Activated T-helper 17 cell treated with anti-CD3 and anti-CD28 coated beads, Interleukin-2, amount 50 U/mL, for 72 hours (primary cell): Measurements from ENCODE around the gene AKAP12. TPM values are rescaled to one million over a fixed set of nuclear protein-coding genes. Genes with fewer than 3 reads are reported as not detected.
"Not testable (repeated sequence)": the region's sequence is repeated elsewhere in the genome, so short reads cannot be mapped to it uniquely, and the experiment has no call there.

Experiments
- ATAC-seq: fragments of 150-1000 bp; cut with Tn5 transposase; replicated peaks from 2 replicates; pipeline ENCODE4 v1.10.0; 2021; ENCODE audit warnings: mild to moderate bottlenecking, moderate library complexity
- H3K27ac Mint-ChIP-seq: one replicate; pipeline ENCODE4 v1.8.0; 2022; ENCODE audit warnings: mixed read lengths
- H3K27me3 Mint-ChIP-seq: one replicate; pipeline ENCODE4 v1.8.0; 2022; ENCODE audit warnings: mixed read lengths
- H3K36me3 Mint-ChIP-seq: one replicate; pipeline ENCODE4 v1.8.0; 2022; ENCODE audit warnings: low read depth, mild to moderate bottlenecking, mixed read lengths
- H3K4me1 Mint-ChIP-seq: one replicate; pipeline ENCODE4 v1.8.0; 2022; ENCODE audit warnings: mixed read lengths
- H3K4me3 Mint-ChIP-seq: one replicate; pipeline ENCODE4 v1.8.0; 2022; ENCODE audit warnings: mild to moderate bottlenecking, mixed read lengths
- H3K9me3 Mint-ChIP-seq: one replicate; pipeline ENCODE4 v1.8.0; 2022; ENCODE audit warnings: mixed read lengths
- total RNA-seq, 2 donors: library from RNA; stranded (reverse); gene quantifications; one replicate each; pipeline ENCODE4 v1.2.3, GENCODE V29; 2022

Gene AKAP12
- total RNA-seq, 2 donors from 2014 or later: 0.35 to 0.79 TPM

GRCh38 chr6:151375833-151376232 is 136.1 kb downstream of the AKAP12 start:
- ATAC-seq: no peak
- Mint-ChIP-seq H3K27ac (peak overlapping the region; percentile 72), H3K4me3 (peak overlapping the region; percentile 60), H3K9me3 (no peaks in the 10 kb centered on the region), H3K4me1 (peaks cover 66% of the 10 kb centered on the region), H3K27me3 (no peaks in the 10 kb centered on the region), H3K36me3 (peaks cover 40% of the 10 kb centered on the region)

GRCh38 chr6:151376440-151376839 is 136.7 kb downstream of the AKAP12 start:
- H3K9me3 Mint-ChIP-seq: no peaks in the 10 kb centered on the region
- H3K36me3 Mint-ChIP-seq: peaks cover 34% of the 10 kb centered on the region
- H3K4me3 Mint-ChIP-seq: peak overlapping the region; percentile 60
- no peaks in the 10 kb centered on the region for H3K27me3 Mint-ChIP-seq
- H3K27ac Mint-ChIP-seq: peak overlapping the region; percentile 72
- ATAC-seq: peak; percentile 17
- peaks cover 69% of the 10 kb centered on the region for H3K4me1 Mint-ChIP-seq

GRCh38 chr6:151377095-151377494 is 137.3 kb downstream of the AKAP12 start:
- peaks cover 66% of the 10 kb centered on the region for H3K4me1 Mint-ChIP-seq
- H3K4me3 Mint-ChIP-seq: peak overlapping the region; percentile 60
- H3K36me3 Mint-ChIP-seq: peaks cover 28% of the 10 kb centered on the region
- ATAC-seq: no peak
- H3K9me3 Mint-ChIP-seq: no peaks in the 10 kb centered on the region
- peak overlapping the region; percentile 72 for H3K27ac Mint-ChIP-seq
- no peaks in the 10 kb centered on the region for H3K27me3 Mint-ChIP-seq

GRCh38 chr6:151379933-151380847 is 140.4 kb downstream of the AKAP12 start:
- Mint-ChIP-seq H3K36me3 (peaks cover 21% of the 10 kb centered on the region), H3K27ac (peak overlapping the region; percentile 98), H3K4me3 (peak overlapping the region; percentile 99), H3K27me3 (no peaks in the 10 kb centered on the region), H3K4me1 (peaks cover 55% of the 10 kb centered on the region), H3K9me3 (no peaks in the 10 kb centered on the region)
- peak; percentile 72 for ATAC-seq

GRCh38 chr6:151380848-151381205 is 141.1 kb downstream of the AKAP12 start:
- no peaks in the 10 kb centered on the region for H3K27me3 Mint-ChIP-seq
- H3K4me3 Mint-ChIP-seq: peak overlapping the region; percentile 99
- peak; percentile 18 for ATAC-seq

GRCh38 chr6:151381722-151382121 is 142.0 kb downstream of the AKAP12 start:
- no peaks in the 10 kb centered on the region for H3K9me3 Mint-ChIP-seq
- H3K4me1 Mint-ChIP-seq: peaks cover 46% of the 10 kb centered on the region
- peak overlapping the region; percentile 98 for H3K27ac Mint-ChIP-seq
- no peaks in the 10 kb centered on the region for H3K27me3 Mint-ChIP-seq
- H3K36me3 Mint-ChIP-seq: peaks cover 27% of the 10 kb centered on the region
- peak; percentile 59 for ATAC-seq
- H3K4me3 Mint-ChIP-seq: peak overlapping the region; percentile 99

More at GRCh38 chr6:151380848-151381205, 141.1 kb downstream of the AKAP12 start:
- Mint-ChIP-seq H3K36me3 (peaks cover 23% of the 10 kb centered on the region), H3K4me1 (peaks cover 55% of the 10 kb centered on the region), H3K27ac (peak overlapping the region; percentile 98), H3K9me3 (no peaks in the 10 kb centered on the region)

GRCh38 chr6:151382631-151383030 is 142.9 kb downstream of the AKAP12 start:
- peaks cover 43% of the 10 kb centered on the region for H3K4me1 Mint-ChIP-seq
- not testable (repeated sequence) for H3K4me3 Mint-ChIP-seq, H3K27me3 Mint-ChIP-seq, H3K27ac Mint-ChIP-seq, H3K9me3 Mint-ChIP-seq, ATAC-seq
- H3K36me3 Mint-ChIP-seq: peaks cover 32% of the 10 kb centered on the region

GRCh38 chr6:151384151-151384550 is 144.4 kb downstream of the AKAP12 start:
- Mint-ChIP-seq H3K4me3 (no peak overlapping the region), H3K27ac (no peak overlapping the region), H3K9me3 (no peaks in the 10 kb centered on the region), H3K27me3 (no peaks in the 10 kb centered on the region), H3K36me3 (peaks cover 32% of the 10 kb centered on the region), H3K4me1 (peaks cover 35% of the 10 kb centered on the region)
- no peak for ATAC-seq

- no peaks in the 10 kb centered on the region for H3K27me3 Mint-ChIP-seq
- peaks cover 26% of the 10 kb centered on the region for H3K36me3 Mint-ChIP-seq
- H3K9me3 Mint-ChIP-seq: no peaks in the 10 kb centered on the region
- ATAC-seq: no peak
- no peak overlapping the region for H3K27ac Mint-ChIP-seq
- peaks cover 29% of the 10 kb centered on the region for H3K4me1 Mint-ChIP-seq
- H3K4me3 Mint-ChIP-seq: peak overlapping the region; percentile 53
These were observed 145.4 kb downstream of the AKAP12 start for GRCh38 chr6:151385177-151385576.

GRCh38 chr6:151387175-151387970 is 147.6 kb downstream of the AKAP12 start:
- no peaks in the 10 kb centered on the region for H3K9me3 Mint-ChIP-seq
- peaks cover 31% of the 10 kb centered on the region for H3K36me3 Mint-ChIP-seq
- no peak overlapping the region for H3K27ac Mint-ChIP-seq
- ATAC-seq: no peak
- no peaks in the 10 kb centered on the region for H3K27me3 Mint-ChIP-seq
- H3K4me3 Mint-ChIP-seq: no peak overlapping the region
- H3K4me1 Mint-ChIP-seq: peaks cover 21% of the 10 kb centered on the region

- Mint-ChIP-seq H3K27ac (peak overlapping the region; percentile 97), H3K9me3 (no peaks in the 10 kb centered on the region), H3K4me3 (peak overlapping the region; percentile 98), H3K36me3 (peaks cover 39% of the 10 kb centered on the region), H3K4me1 (peaks cover 28% of the 10 kb centered on the region), H3K27me3 (no peaks in the 10 kb centered on the region)
- ATAC-seq: no peak
These were observed 148.5 kb downstream of the AKAP12 start for GRCh38 chr6:151388236-151388635.

- Mint-ChIP-seq H3K4me3 (peak overlapping the region; percentile 98), H3K36me3 (peaks cover 43% of the 10 kb centered on the region), H3K27me3 (no peaks in the 10 kb centered on the region), H3K27ac (peak overlapping the region; percentile 97), H3K9me3 (no peaks in the 10 kb centered on the region), H3K4me1 (peaks cover 35% of the 10 kb centered on the region)
- no peak for ATAC-seq
These were observed 149.3 kb downstream of the AKAP12 start for GRCh38 chr6:151388997-151389617.

GRCh38 chr6:151389618-151390275 is 150.0 kb downstream of the AKAP12 start:
- Mint-ChIP-seq H3K36me3 (peaks cover 42% of the 10 kb centered on the region), H3K9me3 (no peaks in the 10 kb centered on the region), H3K4me1 (peaks cover 30% of the 10 kb centered on the region), H3K27ac (peak overlapping the region; percentile 97), H3K4me3 (peak overlapping the region; percentile 98), H3K27me3 (no peaks in the 10 kb centered on the region)
- peak; percentile 71 for ATAC-seq
